Measurements from ENCODE around the gene MAP3K20. TPM values are rescaled to one million over a fixed set of nuclear protein-coding genes. Genes with fewer than 3 reads are reported as not detected.
"Not testable (repeated sequence)": the region's sequence is repeated elsewhere in the genome, so short reads cannot be mapped to it uniquely, and the experiment has no call there.

Gene MAP3K20
- total and polyA plus RNA-seq, 7 donors, result 41.8 to 533 (median 366) TPM

GRCh38 chr2:173092844-173093402 lies 17.3 kb downstream of the MAP3K20 start:
- Histone ChIP-seq H3K4me1 (peaks cover 54% of the 10 kb centered on the region), H3K36me3 (ENCODE audit: insufficient read depth in 1 of 2, low read depth in 1 of 2) (peaks cover 0 to 49% of the 10 kb centered on the region in 2 donors), H3K4me3 (peak overlapping the region; percentile 62), H3K27ac (peak overlapping the region; percentile 88), H3K27me3 (ENCODE audit: insufficient read depth in 3 of 3, low read length in 2 of 3) (no peaks in the 10 kb centered on the region), H3K9me3 (no peaks in the 10 kb centered on the region)
- 61 to 67% (median 65%) methylated on average over 3 of the region's 3 CpGs for WGBS, 3 donors
- no peak for TF ChIP-seq CTCF (IDR thresholded peaks at IDR 0.05)
- no peak for ATAC-seq
- intact Hi-C loops (cut with DNase I), result loop anchor here (5.0 kb wide), 2 partner anchors 59 to 119 kb away; no protein-coding TSS in a partner anchor
- DNase-seq, result no peak

- ATAC-seq; H3K9me3 ChIP-seq; DNase-seq; H3K27me3 ChIP-seq (ENCODE audit: insufficient read depth in 3 of 3, low read length in 2 of 3): not testable (repeated sequence)
- intact Hi-C loops (cut with DNase I), result loop anchor here (5.0 kb wide), 2 partner anchors 59 to 119 kb away; no protein-coding TSS in a partner anchor
- WGBS, 3 donors, result 50 to 87% (median 72%) methylated on average over 2 of the region's 2 CpGs
- Histone ChIP-seq H3K4me1 (peaks cover 52% of the 10 kb centered on the region), H3K36me3 (ENCODE audit: insufficient read depth in 1 of 2, low read depth in 1 of 2) (peaks cover 0 to 49% of the 10 kb centered on the region in 2 donors), H3K27ac (peak overlapping the region; percentile 88), H3K4me3 (peak overlapping the region; percentile 62)
Observed at GRCh38 chr2:173093617-173094016, 18.0 kb downstream of the MAP3K20 start.

GRCh38 chr2:173094731-173095130 lies 19.1 kb downstream of the MAP3K20 start:
- WGBS, 3 donors, result 47 to 76% (median 55%) methylated on average over 1 of the region's 1 CpG
- DNase-seq, result no peak
- H3K27me3 ChIP-seq (ENCODE audit: insufficient read depth in 3 of 3, low read length in 2 of 3), result no peaks in the 10 kb centered on the region
- intact Hi-C loops (cut with DNase I), result loop anchor here (5.0 kb wide), 2 partner anchors 58 to 118 kb away; no protein-coding TSS in a partner anchor
- H3K9me3 ChIP-seq, result no peaks in the 10 kb centered on the region
- H3K4me3 ChIP-seq, result peak overlapping the region; percentile 50
- H3K4me1 ChIP-seq, result peaks cover 53% of the 10 kb centered on the region
- TF ChIP-seq CTCF (IDR thresholded peaks at IDR 0.05), result no peak
- H3K36me3 ChIP-seq (ENCODE audit: insufficient read depth in 1 of 2, low read depth in 1 of 2), result peaks cover 0 to 46% of the 10 kb centered on the region in 2 donors
- H3K27ac ChIP-seq, result peak overlapping the region; percentile 37
- ATAC-seq, result no peak

- H3K4me1 ChIP-seq, result peaks cover 53% of the 10 kb centered on the region
- H3K27me3 ChIP-seq (ENCODE audit: insufficient read depth in 3 of 3, low read length in 2 of 3), result no peaks in the 10 kb centered on the region
- no peak for DNase-seq
- intact Hi-C loops (cut with DNase I), result no loop called here
- WGBS, 3 donors, result 92 to 95% (median 93%) methylated on average over 1 of the region's 1 CpG
- no peak for TF ChIP-seq CTCF (IDR thresholded peaks at IDR 0.05)
- H3K27ac ChIP-seq, result peak overlapping the region; percentile 4
- H3K4me3 ChIP-seq, result peak overlapping the region; percentile 50
- no peaks in the 10 kb centered on the region for H3K9me3 ChIP-seq
- peaks cover 0 to 52% of the 10 kb centered on the region in 2 donors for H3K36me3 ChIP-seq (ENCODE audit: insufficient read depth in 1 of 2, low read depth in 1 of 2)
- no peak for ATAC-seq
Observed at GRCh38 chr2:173095356-173095755, 19.7 kb downstream of the MAP3K20 start.

- H3K4me1 ChIP-seq, result peaks cover 85% of the 10 kb centered on the region
- no peak overlapping the region for H3K4me3 ChIP-seq
- no peaks in the 10 kb centered on the region for H3K9me3 ChIP-seq
- no peaks in the 10 kb centered on the region for H3K27me3 ChIP-seq (ENCODE audit: insufficient read depth in 3 of 3, low read length in 2 of 3)
- ATAC-seq, result no peak
- peak overlapping the region; percentile 48 for H3K27ac ChIP-seq
- intact Hi-C loops (cut with DNase I), result no loop called here
- H3K36me3 ChIP-seq (ENCODE audit: insufficient read depth in 1 of 2, low read depth in 1 of 2), result peaks cover 0 to 43% of the 10 kb centered on the region in 2 donors
- TF ChIP-seq CTCF (IDR thresholded peaks at IDR 0.05), result no peak
- DNase-seq, result no peak
- WGBS, 3 donors, result 35 to 61% (median 38%) methylated on average over 2 of the region's 2 CpGs
Observed at GRCh38 chr2:173099271-173099670, 23.6 kb downstream of the MAP3K20 start.
